ENCODE results near the gene DOCK8.
A peak's percentile ranks its signal among the peaks of the same experiment; 100 is the strongest.

DOCK8 gene

DNA sequence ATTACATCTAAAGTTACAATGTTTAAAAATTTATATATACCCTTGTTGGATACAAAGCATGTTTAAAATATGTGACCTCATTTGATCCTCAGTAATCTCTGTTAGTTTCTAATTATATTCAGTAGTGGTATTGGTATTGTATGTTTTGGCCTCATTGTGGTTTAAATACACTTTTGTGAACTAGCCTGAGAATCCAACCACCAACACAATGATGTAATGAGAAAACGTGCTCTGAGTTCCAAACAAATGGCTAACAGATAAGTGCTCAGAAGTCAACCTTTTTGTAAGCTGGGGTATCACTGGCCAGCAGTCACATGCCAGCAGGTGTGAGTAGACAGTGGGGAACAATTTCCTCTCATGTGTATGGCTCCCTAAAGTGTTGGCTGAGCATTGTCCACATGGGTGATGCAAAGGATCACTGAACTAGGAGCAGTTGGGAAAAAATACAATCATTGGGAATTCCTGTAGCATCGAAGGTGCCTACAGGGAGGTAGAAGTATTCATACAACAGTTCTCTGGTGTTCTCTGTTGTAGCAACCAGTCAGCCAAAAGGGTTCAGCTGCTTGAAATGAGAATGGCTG lies 56.1 kb downstream of the DOCK8 start:
- no peak for DNase-seq

DNA sequence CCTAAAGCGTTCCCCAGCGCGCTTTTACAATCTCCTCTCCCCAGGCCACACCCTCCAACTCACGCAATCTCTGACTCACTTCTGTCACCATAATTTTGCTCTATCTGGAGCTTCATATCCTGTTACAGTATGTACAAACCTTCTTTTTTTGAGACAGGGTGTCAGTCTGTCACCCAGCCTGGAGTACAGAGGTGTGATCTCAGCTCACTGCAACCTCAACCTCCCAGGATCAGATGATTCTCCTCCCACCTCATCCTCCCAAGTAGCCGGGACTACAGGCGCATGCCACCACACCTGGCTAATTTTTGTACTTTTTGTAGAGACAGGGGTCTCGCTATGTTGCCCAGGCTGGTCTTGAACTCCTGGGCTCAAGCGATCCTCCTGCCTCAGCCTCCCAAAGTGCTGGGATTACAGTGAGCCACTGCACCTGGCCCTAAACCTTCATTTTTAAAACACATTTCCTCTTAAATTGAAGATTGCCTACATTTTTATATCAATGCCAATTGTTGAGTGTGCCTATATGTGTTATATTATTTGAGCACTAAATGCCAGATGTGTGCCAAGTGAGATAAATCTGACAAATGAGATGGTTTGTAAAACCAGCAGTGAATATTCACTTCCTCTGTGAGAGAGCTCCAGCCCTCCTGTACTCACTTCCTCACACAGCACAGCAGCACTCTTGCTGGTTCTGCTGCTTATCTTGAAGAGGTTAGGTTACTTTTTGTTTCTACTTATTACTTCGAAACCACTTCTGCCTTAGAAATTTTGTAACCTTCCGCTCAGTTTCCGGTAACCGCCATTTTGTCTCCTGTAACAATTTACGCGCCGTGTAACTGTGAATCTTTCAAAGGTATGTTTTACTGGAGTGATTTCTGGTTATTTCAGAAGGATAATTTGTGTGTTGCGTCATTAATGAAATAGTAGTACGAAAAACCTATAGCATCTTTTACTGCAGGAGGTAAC lies 57.9 kb downstream of the DOCK8 start:
- DNase-seq: peak; percentile 89

DNA sequence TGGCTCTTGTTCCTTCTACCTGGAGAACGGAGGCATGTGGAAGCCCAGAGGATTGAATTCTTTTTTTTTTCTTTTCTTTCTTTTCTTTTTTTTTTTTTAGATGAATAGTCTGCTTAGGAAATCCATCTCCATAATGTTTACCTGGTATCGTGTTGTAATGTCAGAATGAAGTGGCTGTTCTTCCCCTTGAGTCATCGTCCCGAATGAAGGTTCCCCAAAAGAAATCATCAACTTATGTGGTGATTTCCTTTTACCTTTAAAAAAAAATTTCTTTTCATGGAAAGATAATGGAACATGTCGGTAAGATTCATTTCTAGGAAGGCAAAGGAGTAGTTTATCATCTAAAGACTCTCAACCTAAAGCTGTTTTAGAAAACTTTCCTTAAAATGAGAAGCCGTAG lies 59.7 kb downstream of the DOCK8 start:
- DNase-seq: no peak

DNA sequence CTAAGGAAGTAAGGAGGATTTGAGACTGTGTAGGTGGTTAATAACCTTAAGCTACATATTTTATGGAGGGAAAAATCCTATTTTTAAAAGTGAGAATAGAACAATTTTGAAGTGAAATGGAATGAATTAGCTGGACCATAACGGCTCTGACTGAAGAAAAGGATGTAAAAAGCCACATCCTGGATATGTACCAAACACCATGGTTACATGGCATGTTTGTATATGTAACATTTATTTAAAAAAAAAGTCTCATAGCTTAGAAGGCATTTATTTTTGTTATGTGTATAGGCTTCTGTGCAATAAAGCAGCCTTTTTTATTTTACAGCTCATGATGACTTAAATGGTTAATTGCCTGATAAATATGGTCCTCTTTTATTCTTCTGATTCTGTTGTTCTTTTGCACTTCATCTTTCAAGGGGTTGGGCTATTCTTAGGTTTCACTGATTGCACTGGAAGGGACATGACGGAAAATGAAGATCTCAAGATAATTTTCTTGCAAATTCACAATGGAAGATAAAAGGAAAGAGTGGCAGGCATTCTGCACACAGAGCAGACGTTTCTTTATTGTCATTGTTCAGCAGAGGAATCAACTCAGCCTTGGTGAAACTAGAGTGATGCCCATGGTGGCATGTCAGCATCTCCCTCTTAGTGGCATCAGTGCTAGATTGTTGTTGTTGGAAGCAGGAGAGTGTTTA lies 63.1 kb downstream of the DOCK8 start:
- no peak for DNase-seq

DNA sequence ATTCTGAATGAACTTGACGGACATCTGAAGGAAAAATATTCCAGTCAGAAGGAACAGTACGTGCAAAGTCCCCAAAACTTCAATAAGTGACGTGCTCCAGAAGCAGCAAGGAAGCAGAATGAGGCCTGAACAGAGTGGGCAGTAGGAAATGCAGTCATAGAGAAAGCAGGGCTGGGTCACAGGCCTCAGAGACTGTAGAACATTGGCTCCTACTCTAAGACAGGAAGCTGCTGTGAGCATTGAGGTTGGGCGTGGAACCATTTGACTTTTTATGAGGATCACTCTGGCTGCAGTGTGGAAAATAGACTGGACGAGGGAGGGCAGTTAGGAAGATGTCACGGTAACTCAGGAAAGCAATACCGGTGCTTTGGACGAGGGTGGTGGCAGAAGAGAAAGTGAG lies 64.0 kb downstream of the DOCK8 start:
- peak; percentile 60 for DNase-seq

DNA sequence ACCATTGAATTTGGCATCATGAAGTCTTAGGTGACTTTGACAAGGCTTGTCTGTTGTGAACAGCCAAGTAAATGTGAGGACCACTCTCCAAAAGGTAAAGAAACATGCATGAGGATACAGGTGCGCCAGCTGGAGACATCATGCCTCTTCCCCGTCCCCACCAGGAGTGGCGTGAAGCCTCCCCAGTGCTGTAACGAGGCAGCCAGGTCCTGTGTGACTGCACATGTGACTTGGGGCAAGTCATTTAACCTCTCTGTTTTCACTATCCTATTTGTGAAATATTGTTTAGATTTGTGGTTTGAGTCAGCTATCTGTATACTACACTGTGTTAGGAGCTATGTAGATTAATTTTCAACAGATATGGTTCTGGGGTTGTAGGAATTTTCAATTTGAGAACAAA lies 65.0 kb downstream of the DOCK8 start:
- no peak for DNase-seq

DNA sequence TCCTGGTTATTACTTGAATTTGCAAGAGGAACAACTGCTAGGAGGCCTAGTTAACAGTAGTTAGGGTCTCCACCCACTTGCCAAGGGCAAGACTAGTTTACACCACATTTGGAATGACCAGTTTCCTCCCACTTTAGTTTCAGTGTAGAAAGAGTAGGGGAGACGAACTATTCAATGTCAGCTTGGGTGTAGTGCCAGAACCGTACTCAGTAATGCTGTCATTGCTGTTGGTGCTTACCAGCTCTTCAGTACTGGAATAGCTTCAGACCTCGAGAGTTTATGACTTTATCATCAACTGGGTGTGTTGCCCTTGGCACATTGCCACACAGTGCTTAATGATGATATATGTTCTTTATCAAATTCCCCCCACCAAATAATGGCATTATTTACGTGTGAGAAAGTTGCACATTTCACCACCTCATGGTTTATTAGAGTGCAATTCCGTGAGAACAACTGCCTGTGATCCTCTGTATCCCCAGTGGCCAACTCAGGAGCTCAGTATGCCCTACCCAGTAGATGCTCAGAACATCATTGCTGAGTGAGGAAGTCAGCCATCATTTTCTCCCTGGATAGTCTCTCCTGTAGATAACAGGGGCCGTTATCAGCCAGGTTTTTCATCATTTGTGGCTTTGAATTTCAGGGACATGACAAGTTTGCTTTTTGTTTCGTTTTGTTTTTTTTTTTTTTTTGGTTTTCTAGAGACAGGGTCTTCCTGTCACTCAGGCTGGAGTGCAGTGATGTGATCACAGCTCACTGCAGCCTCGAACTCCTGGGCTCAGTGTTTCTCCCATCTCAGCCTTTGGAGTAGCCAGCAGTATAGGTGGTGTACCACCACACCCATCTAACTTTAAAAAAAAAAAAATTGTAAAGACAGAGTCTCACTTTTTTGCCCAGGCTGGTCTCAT lies 67.3 kb downstream of the DOCK8 start:
- no peak for DNase-seq

DNA sequence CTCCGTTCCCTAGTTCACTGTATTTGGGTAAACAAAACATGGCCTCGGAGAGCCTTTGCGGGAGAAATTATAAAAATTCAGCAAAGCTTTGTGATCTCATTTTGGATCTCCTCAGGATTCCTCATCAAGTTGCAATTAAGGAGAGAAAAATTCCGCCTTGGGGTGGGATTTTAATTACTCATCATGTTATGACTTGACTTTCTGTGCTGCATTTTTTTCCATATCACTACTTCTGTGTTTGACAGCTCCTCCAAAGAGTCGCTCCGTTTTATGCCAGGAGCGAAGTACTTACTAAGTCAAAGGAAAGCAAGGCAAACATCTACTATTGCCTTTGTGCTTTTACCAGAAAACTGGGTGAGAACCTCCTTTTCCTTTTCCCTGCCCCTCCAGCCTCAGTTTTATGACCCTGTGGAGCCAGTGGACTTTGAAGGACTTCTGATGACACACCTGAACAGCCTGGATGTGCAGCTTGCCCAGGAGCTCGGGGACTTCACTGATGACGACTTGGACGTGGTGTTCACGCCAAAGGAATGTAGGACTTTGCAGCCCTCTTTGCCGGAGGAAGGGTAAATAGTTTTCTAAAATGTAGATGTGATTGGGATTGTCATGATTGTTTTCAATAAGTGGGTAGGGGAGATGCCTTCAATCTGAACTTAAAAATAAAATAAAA lies 71.5 kb downstream of the DOCK8 start:
- DNase-seq: no peak

DNA sequence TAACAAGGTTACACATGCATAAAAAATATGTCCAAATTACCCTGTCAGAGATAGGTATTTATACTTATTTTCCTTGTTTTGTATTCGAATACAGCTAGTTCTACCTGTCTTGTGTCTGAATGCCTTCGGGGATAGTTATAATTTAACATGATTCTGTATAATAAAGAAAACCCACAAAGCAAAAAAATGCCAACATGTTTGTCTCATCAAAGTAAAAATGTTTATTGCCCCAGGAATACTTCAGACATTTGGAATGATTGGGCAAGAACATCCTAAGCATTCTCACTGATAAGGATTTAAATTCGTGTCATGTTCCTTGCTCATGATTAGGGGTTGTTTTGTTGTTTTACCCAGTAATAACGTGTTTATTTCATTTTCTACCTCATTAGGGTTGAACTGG lies 74.5 kb downstream of the DOCK8 start:
- DNase-seq: no peak

DNA sequence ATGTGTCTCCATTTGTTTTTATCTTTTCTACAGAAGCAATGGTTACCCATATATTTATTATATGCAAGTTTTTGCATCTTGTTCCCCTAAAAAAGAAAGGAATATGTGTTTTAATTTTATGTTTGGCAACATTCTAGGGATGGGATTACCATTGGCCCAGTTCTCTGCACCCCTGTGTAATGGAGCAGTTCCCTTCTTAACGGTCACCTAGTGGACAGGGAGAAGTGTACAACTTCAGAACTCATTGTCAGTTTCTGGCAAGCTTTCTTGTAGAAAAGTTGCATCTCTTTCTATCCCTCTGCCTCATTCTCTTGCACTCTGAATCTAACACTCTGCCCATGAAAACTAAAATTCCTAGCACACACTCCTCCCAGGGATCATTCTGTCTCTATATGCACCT lies 78.2 kb downstream of the DOCK8 start:
- DNase-seq: no peak

DNA sequence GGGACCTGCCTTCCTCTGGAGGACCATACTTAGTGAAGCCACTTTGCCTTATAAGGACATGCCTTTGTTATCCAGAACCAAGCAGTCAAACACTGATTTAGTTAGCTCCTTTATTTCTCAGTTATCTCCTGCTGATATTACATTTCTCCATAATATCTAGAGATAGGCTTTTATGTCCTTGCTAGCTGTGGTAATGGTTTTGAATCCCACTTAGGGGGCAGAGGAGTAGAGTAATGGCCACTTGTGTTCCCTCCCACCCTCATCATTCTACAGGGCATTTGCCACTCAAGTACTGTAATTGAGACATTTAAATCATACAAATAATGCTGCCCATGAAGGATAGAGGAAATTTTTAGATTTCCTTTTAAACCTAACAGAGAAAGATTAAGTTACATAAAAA lies 80.9 kb downstream of the DOCK8 start:
- no peak for DNase-seq

DNA sequence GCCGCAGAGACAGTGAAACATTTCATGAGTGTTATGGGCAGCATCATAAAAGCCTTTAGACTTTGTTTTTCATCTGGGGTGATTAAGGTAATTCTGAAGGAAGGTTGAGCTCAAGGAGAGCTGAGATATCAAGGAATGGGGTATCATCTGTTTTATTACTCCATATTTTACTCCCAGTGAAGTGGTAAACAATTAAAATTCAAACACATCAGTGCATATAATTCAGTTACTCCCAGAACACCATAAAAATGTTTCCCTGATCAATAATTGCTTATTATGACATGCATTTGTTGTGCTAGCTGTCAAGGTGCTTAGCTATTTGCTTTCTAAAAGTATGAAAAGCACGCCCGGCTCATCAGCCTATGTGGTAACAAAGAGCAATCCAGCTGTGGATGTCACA lies 81.7 kb downstream of the DOCK8 start:
- no peak for DNase-seq

DNA sequence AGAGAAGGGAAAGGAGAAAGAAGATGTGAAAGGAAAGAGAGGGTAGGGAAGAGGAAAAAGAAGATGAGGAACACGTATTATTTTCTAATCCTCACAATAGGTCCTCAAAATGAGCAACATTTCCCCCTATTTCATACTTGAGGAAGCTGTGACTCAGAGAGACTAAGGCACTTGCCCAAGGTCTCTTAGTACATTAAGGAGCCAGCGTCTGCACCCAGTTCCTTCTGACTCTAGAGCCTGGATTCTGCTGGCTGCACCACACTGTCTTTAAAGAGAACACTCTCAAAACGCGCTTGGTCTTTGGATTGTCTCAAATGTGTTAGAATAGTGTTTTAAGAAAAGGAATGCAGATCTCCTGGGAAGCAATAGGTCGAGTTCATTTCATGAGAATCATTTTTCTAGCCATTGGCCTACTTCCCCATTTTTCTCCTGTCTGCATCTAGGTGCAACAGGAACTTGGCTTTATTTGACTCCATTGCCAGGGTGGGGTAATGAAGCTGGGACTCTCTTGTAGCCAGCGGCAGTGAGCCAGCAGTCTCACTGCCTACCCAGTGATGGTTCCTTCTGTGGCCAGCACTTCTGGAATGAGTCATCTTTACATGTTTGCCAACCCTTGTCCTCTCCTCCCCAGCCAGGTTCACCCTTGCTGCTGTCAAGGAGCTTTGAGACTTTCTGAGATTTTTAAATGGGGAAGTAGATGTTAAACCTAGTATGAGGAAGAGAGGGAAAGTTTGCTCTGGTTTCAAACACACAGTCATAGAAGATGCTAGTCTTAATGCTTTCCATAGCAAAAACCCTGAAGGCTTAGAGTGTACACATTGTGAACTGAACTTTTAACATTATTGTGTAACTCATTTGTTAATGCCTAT lies 82.7 kb downstream of the DOCK8 start:
- peak; percentile 80 for DNase-seq

DNA sequence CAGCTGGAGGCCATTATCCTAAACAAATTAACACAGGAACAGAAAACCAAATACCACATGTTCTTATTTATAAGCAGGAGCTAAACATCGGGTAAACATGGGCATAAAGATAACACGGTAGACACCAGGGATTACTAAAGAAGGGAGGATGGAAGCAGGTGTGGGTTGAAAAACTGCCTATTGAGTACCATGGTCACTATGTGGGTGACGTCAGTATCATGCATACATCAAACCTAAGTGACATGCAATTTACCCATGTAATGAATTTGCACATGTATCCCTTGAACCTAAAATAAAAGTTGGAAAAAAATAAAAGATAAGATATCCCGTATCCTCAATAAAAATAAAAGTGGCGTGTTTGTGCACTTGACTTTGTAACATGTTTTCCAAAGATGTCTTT lies 88.8 kb downstream of the DOCK8 start:
- DNase-seq: no peak

DNA sequence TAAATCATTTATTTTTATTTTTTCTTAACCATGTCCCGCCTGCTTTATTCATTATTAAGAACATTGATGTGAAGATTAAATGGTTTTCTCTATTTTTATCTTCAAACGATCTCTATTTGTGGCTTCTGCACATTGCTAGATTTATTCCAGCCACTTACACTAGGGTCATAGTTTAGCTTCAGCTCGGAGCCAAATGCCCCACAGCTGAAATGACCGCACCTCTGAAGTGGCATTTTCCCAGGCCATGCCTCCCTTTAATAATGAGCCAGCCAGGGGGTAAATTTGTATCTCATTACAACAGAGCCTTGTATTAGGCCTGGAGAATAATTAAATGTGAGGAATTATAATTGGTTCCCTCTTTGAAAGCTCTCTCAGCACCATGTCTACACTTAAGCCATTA lies 89.4 kb downstream of the DOCK8 start:
- no peak for DNase-seq

DNA sequence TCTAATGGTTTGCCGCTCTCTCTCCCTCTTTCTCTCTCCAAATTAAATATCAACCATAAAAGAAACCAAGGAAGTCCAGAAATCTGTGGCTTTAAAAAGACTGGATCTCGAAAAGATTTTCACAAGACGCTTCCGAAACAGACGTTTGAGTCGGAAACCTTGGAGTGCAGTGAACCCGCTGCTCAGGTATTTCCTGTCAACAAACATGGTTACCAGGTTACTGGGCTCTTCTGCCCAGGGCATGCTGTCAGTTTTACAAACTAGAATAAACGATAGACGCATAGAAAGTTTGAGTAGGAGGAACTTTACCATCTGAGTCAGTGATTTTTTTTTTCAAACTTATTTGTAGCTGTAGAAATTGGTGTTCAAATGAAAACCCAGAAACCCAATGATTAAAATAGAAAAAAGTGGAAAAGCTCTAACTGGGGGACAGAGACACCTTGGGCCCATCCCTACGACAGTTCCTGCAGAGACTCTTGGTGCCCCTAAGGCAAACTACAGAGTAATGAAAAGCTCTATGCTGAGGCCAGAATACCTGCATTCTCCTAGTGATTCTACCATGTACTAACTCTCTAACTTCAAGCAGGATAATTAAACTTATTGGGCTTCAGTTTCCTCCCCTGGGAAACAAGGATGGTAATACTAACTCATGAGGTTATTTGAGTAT lies 90.0 kb downstream of the DOCK8 start:
- DNase-seq: no peak

DNA sequence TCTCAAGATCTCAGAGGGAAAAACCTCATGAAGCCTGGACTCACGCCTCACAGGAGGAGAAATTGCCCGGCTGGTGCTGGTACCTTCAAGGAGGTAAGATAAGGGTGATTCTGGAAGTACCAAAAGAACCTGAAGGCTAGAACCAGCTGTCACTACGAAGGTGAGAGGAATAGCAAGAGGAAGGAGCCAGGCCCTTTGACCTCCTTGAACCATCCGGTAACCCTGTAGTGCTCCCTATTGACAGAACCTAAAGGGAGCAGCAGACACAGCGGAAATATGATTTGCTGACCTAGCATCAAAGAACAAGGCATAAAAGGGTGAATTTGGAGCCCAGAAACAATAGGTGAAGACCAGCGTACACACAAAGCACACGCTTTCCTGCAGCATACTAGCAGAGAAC lies 92.2 kb downstream of the DOCK8 start:
- DNase-seq: peak; percentile 61

DNA sequence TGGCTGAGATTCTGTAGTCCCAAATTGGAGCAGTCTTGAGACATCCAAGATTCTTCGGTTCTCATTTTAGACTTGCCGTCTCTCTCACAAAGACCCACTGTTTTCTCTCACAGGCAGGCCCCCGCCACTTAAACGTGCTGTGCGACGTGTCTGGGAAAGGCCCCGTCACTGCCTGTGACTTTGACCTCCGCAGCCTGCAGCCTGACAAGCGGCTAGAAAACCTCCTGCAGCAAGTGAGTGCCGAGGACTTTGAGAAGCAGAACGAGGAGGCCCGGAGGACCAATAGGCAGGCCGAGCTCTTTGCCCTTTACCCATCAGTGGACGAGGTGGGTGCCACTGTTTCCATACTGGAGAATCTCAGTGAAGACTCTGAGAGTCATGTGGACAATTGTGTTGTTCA lies 97.2 kb downstream of the DOCK8 start:
- no peak for DNase-seq

DNA sequence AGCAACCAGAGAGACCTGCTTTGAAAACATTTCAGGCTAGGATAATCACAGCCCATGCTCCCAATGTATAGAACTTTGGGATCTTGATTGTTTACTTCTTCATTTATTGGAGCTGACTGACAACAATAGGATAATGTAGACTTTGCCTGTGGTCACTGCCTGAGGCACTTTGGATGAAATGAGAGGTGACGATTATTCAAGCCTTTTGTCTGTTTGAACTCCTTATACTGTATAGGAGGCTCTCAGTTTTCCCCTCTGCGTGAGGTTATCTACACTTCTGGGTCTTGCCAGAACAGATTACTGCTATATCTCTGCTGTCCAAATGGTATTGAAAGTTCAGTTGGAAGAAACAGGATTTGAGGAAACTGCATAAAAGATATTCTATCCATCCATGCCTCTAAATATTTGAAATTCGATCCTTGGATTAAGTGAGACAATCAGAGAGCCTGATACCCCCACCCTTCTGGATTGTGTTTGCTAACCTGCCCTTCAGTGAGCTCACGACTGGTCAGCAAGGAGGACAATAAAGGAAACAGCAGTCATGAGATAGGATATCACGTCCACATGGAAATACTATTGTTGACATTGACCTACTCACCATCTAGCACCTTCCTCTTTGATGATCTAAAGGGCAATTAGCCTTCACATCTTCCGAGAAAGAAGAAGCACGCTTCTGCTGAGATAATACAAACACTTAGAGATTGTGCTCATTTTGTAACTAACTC lies 98.1 kb downstream of the DOCK8 start:
- DNase-seq: no peak

DNA sequence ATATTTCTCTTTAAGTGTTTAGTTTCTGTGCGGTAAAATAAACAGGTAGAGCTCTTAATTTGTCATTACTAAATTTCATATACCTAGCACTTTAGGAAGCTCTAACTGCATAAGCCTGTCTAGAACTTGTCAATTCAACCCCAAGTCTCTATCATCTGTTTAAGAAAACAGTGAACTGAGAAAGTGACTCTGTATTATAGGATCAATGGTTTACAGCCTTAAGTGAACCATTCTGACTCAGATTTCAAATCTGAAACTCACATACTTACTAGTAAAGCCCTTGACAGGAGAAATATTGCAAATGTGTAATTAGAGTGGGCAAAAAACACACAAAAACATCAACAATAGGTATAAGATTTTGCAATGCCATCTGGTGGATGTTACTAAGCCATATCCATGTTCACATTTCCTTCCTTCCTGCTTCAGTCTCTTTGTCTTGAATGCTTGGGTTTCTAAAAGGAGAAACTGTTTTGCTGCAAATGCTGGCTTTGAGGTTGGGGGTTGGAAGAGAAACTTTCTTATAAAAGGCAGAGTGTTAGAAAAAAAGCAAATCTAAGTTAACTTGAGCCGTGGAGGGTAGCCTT lies 101.8 kb downstream of the DOCK8 start:
- no peak for DNase-seq
